ENCODE data around the gene KIAA1328. TPM values are rescaled to one million over a fixed set of nuclear protein-coding genes. Genes with fewer than 3 reads are reported as not detected.
"Not testable (repeated sequence)": the region's sequence is repeated elsewhere in the genome, so short reads cannot be mapped to it uniquely, and the experiment has no call there.

Gene KIAA1328
- total RNA-seq, 1 experiment from 2014 or later: 9.1 TPM

- no peak for DNase-seq (ENCODE audit: low spot score)
These were observed 316.0 kb downstream of the KIAA1328 start for GRCh38 chr18:37144921-37145320.

GRCh38 chr18:37156330-37156942, 327.5 kb downstream of the KIAA1328 start:
- DNase-seq (ENCODE audit: low spot score): no peak

- no peak for DNase-seq (ENCODE audit: low spot score)
These were observed 331.3 kb downstream of the KIAA1328 start for GRCh38 chr18:37160038-37160820.

- DNase-seq (ENCODE audit: low spot score): no peak
These were observed 332.6 kb downstream of the KIAA1328 start for GRCh38 chr18:37161491-37161890.

GRCh38 chr18:37162551-37162950, 333.6 kb downstream of the KIAA1328 start:
- no peak for DNase-seq (ENCODE audit: low spot score)

- no peak for DNase-seq (ENCODE audit: low spot score)
These were observed 334.2 kb downstream of the KIAA1328 start for GRCh38 chr18:37163119-37163518.

GRCh38 chr18:37166491-37166890, 337.6 kb downstream of the KIAA1328 start:
- no peak for DNase-seq (ENCODE audit: low spot score)

GRCh38 chr18:37166966-37167365, 338.0 kb downstream of the KIAA1328 start:
- not testable (repeated sequence) for DNase-seq (ENCODE audit: low spot score)

GRCh38 chr18:37170984-37171383, 342.1 kb downstream of the KIAA1328 start:
- DNase-seq (ENCODE audit: low spot score): no peak

GRCh38 chr18:37173384-37173783, 344.5 kb downstream of the KIAA1328 start:
- no peak for DNase-seq (ENCODE audit: low spot score)

GRCh38 chr18:37175727-37176620, 347.0 kb downstream of the KIAA1328 start:
- no peak for DNase-seq (ENCODE audit: low spot score)

- DNase-seq (ENCODE audit: low spot score): no peak
These were observed 347.7 kb downstream of the KIAA1328 start for GRCh38 chr18:37176621-37176934.

- no peak for DNase-seq (ENCODE audit: low spot score)
These were observed 350.5 kb downstream of the KIAA1328 start for GRCh38 chr18:37179384-37179783.

- DNase-seq (ENCODE audit: low spot score): no peak
These were observed 351.2 kb downstream of the KIAA1328 start for GRCh38 chr18:37180086-37180485.

- no peak for DNase-seq (ENCODE audit: low spot score)
These were observed 353.6 kb downstream of the KIAA1328 start for GRCh38 chr18:37182340-37183135.

GRCh38 chr18:37184209-37184868, 355.4 kb downstream of the KIAA1328 start:
- DNase-seq (ENCODE audit: low spot score): no peak

- no peak for DNase-seq (ENCODE audit: low spot score)
These were observed 359.3 kb downstream of the KIAA1328 start for GRCh38 chr18:37188016-37188791.

GRCh38 chr18:37199741-37200140, 370.8 kb downstream of the KIAA1328 start:
- no peak for DNase-seq (ENCODE audit: low spot score)

- DNase-seq (ENCODE audit: low spot score): no peak
These were observed 378.4 kb downstream of the KIAA1328 start for GRCh38 chr18:37207343-37207742.

- DNase-seq (ENCODE audit: low spot score): no peak
These were observed 381.9 kb downstream of the KIAA1328 start for GRCh38 chr18:37210781-37211180.

All from A172 (cell line).